HG03457 (cell line): ENCODE data around the gene KMO.

Experiments used
- ATAC-seq: cut with Tn5 transposase; IDR thresholded peaks from one replicate; pipeline ENCODE4 v1.9.1; 2021; ENCODE audit warnings: moderate number of reproducible peaks; ENCODE audit not compliant: unreplicated experiment

KMO gene

DNA sequence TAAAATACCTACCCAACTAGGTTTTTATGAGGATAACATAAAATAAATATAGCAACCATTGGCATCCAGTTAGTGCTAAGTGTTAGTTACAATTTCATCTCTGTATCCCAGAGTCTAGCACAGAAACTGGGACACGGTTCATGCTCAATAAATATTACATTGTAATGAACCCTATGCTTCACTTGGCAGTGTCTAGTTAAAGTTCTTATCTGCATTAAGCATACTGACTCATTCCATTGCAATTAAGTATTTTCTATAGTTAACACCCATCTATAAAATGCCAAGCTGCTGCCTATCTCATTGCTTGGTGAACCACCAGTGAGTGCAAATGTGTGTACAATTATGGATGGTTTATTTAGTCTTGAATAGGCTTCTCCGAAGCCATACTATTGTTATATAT, 92.8 kb downstream of the KMO start:
- no peak for ATAC-seq

DNA sequence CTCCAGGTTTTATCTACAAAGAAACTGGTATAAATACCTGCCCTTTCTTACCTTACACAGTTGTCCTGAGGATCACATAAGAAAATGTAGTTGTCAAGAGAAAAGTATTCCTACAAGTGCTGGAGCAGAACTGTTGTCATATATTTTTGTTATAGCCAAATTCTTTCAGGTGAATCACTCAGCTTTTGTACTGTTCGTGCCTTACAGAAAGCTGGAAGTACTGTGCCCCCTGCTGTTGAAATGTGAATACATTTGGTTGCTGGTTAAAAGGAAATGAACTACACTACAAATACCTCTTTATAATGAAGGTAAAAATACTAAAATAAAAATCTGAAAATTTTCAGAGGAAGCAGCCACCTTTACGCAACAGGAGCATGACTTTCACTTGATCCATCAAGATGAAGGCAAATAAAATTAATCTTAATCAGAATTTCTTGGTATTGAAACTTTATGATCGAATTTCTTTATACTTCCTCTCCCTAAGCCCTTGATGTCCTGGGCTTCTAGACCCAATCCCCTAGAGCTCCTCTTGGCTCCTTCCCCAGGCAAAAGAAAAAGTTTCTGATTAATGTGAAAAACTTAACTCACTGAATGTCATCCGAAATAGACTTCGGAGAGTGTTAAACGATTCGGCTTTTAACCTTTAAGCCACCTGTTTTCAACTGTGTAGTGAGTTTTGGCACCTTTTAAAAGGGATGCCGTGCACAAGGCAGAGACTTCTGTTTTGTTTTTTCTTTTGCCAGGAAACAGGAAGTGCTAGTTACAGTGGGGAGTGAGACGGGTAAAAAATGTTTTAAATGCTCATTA, 95.5 kb downstream of the KMO start:
- no peak for ATAC-seq

DNA sequence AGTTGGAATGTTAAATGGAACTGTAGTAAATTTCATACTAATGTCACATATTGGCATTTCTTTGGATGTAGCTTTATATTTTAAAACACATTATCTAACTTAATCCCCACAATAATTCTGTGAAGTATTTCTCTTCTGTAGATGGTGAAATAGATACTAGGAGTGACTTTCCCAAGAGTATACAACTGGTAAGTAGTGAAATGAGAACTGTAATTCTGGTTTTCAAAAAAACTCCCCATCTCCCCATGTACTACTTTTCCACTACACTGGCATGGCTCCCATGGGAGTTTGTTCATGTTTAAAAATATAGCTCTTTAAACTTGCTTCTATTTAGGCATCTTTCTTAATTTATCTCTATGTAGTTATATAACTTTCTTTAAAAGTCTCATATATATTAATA, 97.8 kb downstream of the KMO start:
- ATAC-seq = no peak

DNA sequence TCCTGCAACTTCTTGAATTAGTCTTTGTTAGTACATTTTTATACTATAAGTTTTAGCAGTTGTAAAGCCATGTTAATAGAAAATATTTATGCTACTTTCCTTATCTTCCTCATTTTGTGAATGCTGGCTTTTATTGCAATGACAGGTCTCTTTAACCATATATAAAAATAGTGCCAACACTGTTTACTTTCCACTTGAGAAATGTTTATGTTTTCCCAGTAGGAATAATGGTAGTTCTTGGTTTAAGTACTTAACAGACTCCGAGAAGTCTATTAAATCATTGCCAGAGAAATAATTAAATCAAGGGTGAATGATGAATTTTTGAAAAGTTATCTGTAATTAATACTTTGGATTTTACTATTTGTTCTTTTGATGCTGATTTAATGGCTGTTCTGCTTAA, 98.3 kb downstream of the KMO start:
- no peak for ATAC-seq

DNA sequence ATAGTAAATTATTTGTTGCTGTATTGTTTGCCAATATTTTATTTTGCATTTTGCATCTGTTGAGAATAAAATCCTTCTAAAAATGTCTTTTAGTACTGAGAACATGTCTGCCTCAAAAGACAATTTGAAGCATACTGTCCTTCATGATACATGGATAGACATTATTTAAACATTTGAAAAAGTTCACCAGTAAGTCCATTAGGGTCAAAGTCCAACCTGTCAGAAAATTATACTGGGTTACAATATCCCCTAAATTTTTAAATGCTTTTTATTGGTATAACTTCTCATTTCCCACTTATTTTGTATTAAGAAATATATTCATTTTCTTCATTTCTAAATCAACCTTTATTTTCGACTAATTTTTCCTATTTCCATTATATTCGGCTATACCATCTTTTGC, 98.7 kb downstream of the KMO start:
- no peak for ATAC-seq

DNA sequence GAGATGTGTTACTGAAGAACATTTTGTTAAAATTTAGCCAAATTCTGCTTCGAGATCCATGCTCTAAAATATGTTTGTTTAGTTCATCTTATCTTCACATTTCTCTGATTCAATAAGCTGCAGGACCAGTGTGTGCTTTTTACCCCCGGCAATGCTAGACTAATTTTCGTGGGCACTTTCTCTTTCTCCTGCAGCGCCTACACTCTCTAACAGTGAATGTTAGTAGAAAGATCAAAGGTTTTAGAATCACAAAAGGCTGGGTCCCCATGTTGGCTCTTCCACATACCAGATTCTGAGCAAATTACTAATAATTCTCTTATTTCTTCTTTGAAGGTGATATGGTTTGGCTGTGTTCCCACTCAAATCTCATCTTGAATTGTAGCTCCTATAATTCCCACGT, 99.5 kb downstream of the KMO start:
- no peak for ATAC-seq

DNA sequence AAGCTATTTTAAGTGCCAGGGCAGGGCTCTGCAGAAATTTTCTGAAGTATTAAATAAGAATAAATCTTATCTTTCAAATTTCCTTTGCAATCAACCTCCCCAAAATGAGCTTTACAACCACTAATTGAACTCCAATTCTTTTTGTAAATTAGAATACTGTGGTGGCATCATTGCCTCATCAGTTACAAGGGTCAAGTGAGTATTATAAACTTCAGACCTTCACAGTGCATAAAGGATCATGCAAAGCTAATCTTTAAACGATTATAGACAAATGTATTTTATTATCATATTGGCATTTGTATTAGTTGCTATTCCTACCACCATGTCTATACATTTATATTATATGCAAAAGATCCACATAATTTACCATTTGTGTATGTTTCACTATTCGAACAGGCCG, 100.8 kb downstream of the KMO start:
- ATAC-seq = no peak

DNA sequence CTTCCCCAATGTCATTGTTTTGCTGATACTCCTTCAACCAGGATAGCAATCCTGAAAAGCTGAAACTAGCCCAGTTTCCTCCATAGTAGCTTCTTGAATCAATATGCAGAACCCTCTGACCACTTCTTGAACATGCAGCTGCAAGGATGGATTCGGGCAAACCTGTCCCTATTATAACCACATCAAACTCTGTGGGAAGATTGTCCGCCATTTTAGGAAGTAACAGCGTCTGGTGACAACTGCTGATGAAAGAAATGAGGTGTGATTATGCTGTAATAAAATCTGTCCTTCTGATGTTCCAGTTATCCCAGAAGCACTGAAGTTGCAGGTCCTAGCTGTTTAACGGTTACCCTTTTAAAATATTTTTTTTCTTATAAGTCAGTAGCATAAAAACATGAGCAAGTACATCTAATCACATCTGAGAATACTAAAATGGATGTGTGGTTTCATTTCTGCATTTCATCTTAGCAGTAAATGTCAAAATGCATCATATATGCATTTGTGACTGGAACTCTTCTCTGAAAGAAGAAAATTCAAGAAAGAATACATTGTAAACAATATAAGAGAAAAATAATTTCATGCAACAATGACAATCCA, 103.5 kb downstream of the KMO start:
- no peak for ATAC-seq

DNA sequence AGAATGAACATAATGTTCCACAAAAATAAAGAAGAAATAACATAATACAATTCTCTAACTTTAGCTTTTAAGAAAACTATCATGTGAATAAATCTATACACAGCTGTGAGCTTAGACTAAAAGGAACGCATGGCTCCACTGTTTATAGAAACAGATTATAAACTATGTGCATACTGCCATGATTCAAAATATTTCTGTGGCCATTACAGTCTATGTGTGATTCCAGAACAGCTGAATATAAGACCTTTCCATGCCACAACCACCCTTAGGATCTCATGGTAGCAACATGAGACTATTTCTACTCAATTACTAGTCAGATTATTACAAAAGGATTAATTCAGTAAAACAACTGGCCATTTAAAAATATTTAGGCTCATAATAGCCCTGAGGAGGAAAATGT, 104.1 kb downstream of the KMO start:
- no peak for ATAC-seq

DNA sequence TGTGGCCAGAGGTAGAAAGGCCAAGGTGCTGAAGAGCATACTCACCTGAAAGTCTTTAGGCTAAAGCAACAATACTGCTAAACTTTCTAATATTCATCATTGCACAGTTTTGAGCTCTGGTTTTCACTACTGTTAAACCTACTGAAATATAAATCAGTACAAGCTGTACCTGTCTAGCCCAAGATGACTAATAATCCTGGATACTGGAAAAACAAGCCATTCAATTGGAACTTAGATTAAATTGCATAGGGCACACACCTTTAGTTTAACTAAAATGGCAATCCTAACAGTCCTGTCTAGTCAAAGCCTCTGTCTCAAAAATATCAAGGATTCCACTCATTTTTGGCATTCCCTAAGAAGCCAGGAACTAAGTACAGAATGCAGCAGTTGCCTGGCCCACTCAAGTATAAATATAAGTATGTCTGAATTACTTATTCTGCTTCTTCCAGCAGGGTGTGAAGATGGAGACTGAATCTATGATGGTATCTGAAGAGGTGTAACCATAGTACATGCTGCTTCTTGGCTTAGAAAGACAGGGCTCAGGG, 104.9 kb downstream of the KMO start:
- no peak for ATAC-seq

DNA sequence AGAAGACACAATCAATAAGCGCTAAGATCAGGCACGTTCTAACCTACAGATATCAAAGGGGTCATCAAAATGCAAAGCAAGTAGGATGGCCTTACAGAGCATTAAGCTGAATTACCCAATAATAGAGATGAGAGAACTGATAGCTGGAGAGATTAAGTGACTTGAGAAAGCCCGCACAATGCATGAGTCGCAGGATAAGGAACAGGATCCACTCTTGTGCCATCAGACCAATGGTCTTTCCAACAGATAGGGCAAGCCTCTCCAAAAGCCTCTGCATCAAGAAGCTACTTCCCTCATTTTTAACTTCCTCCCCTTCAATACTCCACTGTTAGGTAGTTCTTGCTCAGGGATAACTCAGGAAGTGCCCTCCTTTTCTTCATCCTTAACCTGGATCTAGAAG, 105.4 kb downstream of the KMO start:
- no peak for ATAC-seq

DNA sequence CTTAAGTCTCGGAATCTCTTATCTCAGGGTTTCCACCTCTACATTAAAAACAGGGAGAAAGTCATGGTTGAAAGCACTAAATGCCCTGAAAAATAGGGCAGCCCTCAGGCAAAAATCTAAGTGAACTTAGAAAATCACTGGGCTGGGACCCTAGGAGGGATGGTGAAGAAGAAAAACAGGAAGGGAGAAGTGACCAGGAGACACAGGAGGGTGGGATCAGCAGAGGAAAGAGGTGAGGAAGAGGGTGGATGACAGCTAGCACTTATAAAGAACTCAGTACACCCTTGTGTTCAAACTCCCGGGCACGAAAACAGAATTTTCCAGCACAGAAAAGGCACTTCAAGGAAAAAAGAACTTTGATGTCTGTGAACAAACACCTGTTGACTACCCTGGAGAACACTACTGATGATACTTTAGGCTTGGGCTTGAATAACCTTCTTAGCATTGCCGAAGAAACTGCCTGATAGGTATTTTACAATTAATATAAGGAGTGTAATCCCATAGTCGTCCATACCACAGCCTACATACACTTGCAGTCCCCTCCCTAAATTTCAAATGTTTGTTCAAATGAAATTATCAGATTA, 106.0 kb downstream of the KMO start:
- no peak for ATAC-seq

DNA sequence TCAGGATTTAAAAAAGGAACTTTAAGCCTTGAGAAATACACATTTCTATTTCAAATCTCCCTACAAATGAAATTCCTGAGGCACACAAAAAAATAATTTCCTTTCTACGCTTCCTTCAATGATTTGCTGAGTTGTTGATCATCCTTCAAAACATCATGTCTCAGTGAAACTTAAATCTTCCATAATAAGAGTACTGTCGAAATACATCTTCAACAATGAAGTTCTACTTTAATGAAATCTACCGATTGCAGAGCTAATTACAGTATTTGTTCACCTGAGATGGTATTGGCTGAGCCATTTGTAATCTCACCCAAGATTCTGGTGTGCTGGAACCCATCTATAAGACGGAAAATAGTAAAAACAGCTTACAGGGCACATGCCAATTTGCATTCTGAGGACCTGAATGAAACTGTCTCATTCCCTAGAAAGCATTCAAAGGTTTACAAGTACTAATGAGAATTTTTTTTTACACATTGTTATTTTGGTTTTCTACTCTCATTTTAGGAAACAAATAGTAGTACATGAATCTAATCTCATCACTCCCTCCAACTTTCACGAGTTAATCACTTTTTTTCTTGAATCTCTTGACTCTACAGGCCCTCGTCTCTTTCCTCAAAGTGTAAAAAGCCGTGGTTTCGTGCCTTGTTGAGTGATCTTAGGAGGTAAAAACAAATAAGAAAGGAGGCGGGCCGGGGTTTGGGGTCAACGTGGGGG, 106.9 kb downstream of the KMO start:
- ATAC-seq = no peak

DNA sequence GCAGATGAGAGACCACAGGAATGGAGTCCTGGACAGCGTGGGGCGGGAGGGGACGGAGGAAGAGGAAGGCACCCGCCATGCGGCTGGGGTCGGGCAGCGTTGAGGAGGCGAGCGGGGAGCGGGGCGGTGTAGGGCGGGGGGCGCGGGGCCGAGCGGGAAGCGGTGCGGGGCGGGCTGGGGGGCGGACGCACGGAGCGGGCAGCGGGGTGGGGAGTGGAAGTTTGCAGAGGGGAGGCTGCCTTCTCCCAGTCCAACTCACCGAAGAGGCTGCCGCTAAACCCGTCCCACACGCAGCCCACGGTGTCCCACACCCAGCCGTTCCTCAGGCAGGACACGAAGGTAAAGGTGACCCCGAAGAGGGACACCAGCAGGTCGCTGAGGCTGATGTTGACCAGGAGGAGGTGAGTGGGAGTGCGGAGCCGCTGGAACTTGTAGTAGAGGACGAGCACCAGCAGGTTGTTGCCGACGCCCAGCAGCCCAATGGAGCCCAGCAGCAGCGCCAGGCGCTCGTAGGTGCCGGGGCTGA, 107.5 kb downstream of the KMO start:
- peak; percentile 43 for ATAC-seq

DNA sequence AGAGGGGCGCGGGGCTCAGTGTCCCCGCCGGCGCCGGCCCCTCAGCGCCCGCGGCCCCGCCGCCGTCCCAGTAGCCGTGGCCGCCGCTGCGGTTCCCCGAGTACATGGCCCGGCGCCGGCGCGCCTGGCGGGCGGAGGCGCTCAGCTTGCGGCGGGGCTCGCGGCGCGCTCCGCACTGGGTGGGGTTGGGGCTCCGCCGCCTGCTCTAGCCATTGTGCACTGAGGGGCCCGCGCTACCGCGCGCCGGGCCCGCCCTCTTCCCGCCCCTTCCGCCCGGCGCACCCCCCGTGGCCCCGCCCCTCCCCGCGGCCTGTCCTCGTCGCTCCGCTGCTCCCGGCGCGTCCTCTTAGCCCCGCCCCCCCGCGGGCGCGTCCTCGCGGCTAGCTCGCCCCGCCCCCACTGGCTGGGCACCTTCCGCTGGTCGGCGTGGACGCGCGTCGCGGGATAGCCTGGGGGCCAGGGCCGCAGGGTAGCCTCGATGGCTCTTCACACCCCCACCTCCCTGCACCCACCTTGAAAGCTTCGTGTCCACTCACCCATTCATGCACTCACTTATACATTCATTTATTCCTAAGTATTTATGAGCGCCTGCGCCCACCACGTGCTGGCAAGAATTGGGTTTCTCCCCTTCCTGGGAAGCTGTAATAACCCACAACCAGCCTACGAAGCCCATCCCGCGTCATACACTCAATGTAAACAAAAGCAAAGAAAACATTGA, 108.1 kb downstream of the KMO start, which contains the start of the genes CHML and OPN3:
Gene CHML, minus strand, starts transcription at position 221 of the 718 bp plus-strand sequence. CDS start 4,603 bp downstream, outside the sequence.
Gene OPN3, minus strand, starts transcription at position 221 of the 718 bp plus-strand sequence. Its CDS starts 115 bp downstream, at position 106.
- ATAC-seq = peak; percentile 90

DNA sequence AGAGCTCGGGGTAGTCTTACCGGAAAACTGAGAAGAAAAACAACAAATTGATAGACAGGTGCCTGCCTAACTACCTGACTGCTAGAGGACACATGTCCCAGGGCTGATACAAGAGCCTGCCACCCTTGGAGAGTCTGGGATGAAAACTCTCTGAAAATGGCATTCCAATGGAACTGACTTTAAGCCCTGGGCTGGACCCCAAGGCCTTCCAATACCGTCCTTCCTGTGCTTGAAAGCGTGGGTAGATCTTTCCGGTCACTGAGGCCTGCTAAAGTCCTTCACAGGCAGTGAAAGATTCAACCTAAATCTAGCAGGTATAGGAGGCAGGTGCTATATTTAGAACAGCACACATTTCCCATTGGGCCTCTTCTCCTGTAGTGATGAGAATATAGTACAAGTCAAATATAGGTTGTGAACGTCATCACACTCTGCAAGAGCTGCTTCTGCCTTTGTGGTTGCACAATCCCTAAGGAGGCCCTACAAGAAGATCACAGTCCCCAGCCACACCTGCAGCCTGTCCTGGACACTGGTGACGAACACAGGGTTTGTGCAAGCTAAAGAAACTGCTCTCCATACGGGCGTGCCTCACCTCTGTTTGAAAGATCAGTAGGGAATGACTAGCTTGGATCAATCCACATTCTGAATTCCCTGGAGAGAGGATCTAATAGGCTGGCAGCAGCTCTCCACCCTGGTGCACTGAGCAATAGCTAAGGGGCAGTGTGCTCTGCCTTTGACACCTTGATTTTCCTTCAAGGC, 108.9 kb downstream of the KMO start:
- no peak for ATAC-seq

DNA sequence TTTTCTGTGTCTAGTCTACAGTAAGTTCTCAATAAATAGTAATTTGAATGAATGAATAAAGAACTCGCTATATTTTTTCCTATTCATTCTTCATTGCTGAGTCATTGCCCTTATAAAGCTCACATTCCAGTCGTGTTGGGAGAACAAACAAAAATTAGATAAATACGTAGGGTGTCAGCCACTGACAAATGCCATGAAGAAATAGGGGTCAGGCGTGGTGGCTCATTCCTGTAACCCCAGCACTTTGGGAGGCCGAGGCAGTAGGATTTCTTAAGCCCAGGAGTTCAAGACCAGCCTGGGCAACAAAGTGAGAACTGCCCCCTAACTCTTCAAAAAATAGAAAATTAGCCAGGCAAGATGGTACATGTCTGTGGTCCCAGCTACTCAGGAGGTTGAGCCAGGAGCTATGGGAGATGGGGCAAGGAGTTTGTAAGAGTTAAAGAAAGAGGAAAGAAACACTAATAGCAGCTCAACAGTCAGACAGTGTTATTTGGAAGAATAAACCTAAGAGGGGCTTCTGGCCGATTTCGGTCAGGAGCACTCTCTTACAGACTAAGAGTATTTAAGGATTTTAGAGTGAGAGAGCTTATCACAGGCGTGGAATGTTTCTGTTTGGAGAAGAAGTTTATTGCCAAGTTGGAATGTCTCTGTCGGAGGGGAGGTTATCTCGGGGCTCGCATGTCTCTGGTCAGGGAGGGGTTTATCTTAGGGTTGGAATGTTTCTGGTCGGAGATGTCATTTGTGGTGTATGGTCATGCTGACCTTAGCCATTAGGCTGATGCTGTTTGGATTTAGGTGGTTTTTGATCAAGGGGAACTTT, 109.8 kb downstream of the KMO start:
- no peak for ATAC-seq

DNA sequence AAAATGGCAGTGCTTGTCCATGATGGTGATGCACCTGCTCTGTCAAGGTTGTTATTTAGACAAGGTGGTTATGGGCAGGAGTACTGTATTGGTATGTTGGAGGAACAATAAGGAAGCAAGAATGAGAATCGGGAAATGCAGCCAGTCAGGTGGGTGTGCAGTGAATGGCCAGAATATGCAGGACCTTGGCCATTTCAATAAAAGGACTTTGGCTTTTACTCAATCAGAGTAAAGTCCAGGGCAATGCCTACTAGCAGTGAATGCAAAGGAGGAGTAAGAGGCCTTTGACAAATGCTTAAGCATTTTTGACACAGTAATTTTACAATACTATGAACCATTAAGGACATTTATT, 110.4 kb downstream of the KMO start:
- no peak for ATAC-seq

DNA sequence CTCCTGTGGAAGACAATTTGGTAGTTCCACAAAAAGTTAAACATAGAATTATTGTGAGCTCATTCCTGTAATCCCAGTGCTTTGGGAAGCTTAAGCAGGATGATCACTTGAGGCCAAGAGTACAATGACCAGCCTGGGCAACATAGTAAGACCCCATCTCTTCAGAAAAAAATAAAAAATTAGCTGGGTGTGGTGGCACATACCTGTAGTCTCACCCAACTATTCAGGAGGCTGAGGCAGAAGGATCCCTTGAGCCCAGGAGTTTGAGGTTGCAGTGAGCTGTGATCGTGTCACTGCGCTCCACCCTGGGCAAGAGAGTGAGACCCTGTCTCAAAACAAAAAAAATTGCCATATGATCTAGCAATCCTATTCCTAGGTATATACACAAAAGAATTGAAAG, 112.1 kb downstream of the KMO start:
- ATAC-seq = no peak
